ENCODE data around the gene CNKSR1.

CNKSR1 gene

GRCh38 chr1:26161415-26162219 lies 15.7 kb upstream of the CNKSR1 start:
- no peak for DNase-seq

- DNase-seq, result no peak
Observed at GRCh38 chr1:26162220-26162709, 15.0 kb upstream of the CNKSR1 start.

- DNase-seq, result no peak
Observed at GRCh38 chr1:26163684-26164035, 13.6 kb upstream of the CNKSR1 start.

GRCh38 chr1:26164036-26164860 lies 13.0 kb upstream of the CNKSR1 start:
- no peak for DNase-seq

GRCh38 chr1:26164861-26165842 lies 12.1 kb upstream of the CNKSR1 start:
- no peak for DNase-seq

- DNase-seq, result no peak
Observed at GRCh38 chr1:26166719-26167281, 10.5 kb upstream of the CNKSR1 start.

GRCh38 chr1:26168410-26169197 lies 8.7 kb upstream of the CNKSR1 start, which contains the start of gene C1orf232:
Gene C1orf232 (minus strand): TSS chr1:26168963. CDS start chr1:26168499, 464 bp downstream.
- no peak for DNase-seq

- DNase-seq, result no peak
Observed at GRCh38 chr1:26169198-26169554, 8.1 kb upstream of the CNKSR1 start.

- DNase-seq, result peak; percentile 87
Observed at GRCh38 chr1:26169669-26170471, 7.4 kb upstream of the CNKSR1 start, which contains the start of gene ZNF593. Gene ZNF593 (plus strand): TSS chr1:26169908. CDS start chr1:26169984, 76 bp downstream.

- DNase-seq, result no peak
Observed at GRCh38 chr1:26170472-26170821, 6.8 kb upstream of the CNKSR1 start.

GRCh38 chr1:26171084-26172072 lies 5.9 kb upstream of the CNKSR1 start, which contains the start of gene ZNF593OS:
Gene ZNF593OS (minus strand): TSS chr1:26171832. CDS start chr1:26171661, 171 bp downstream.
- no peak for DNase-seq

- DNase-seq, result no peak
Observed at GRCh38 chr1:26175346-26175745, 1.9 kb upstream of the CNKSR1 start.

GRCh38 chr1:26180010-26180506 lies 2.8 kb downstream of the CNKSR1 start:
- no peak for DNase-seq

- DNase-seq, result no peak
Observed at GRCh38 chr1:26181586-26182382, 4.5 kb downstream of the CNKSR1 start.

- no peak for DNase-seq
Observed at GRCh38 chr1:26182383-26182696, 5.0 kb downstream of the CNKSR1 start.

GRCh38 chr1:26184086-26184485 lies 6.8 kb downstream of the CNKSR1 start:
- no peak for DNase-seq

- no peak for DNase-seq
Observed at GRCh38 chr1:26184883-26185282, 7.6 kb downstream of the CNKSR1 start.

- DNase-seq, result no peak
Observed at GRCh38 chr1:26187882-26188281, 10.6 kb downstream of the CNKSR1 start.

All from T1000 (cell line).